K562 (cell line): ENCODE data around the gene PIP5K1B. TPM values are rescaled to one million over a fixed set of nuclear protein-coding genes. Genes with fewer than 3 reads are reported as not detected.

ENCODE experiments used
- ASH1L ChIP-seq: fragments of 450-650 bp; IDR thresholded peaks from 2 replicates; pipeline ENCODE4 v1.6.1; 2018; ENCODE audit warnings: borderline replicate concordance, mild to moderate bottlenecking, low read depth; ENCODE audit not compliant: partially characterized antibody
- DIDO1 ChIP-seq: fragments of 450-650 bp; IDR thresholded peaks from 2 replicates; pipeline ENCODE4 v1.6.1; 2016; ENCODE audit warnings: low read depth, missing biosample characterization, missing genetic modification characterization
- ESRRA ChIP-seq: fragments of 450-650 bp; IDR thresholded peaks from 2 replicates; pipeline ENCODE4 v1.6.1; 2014; ENCODE audit warnings: low read depth, mild to moderate bottlenecking, moderate library complexity, borderline replicate concordance
- GMEB1 ChIP-seq: fragments of 250-450 bp; sonication (Bioruptor Pico); IDR thresholded peaks from 2 replicates; pipeline ENCODE4 v1.4.0; 2020; ENCODE audit warnings: mild to moderate bottlenecking
- HMG20A ChIP-seq: fragments of 450-650 bp; formaldehyde crosslinking; conservative IDR thresholded peaks from 2 replicates; pipeline ENCODE4 v1.4.0; 2020; ENCODE audit warnings: mild to moderate bottlenecking, mixed read lengths
- KDM1A ChIP-seq, 2 experiments: fragments of 450-650 bp; IDR thresholded peaks; 2 replicates each; pipeline ENCODE4 v1.6.1; 2016; ENCODE audit warnings: mild to moderate bottlenecking in 2 of 2
- LARP7 ChIP-seq: fragments of 450-650 bp; IDR thresholded peaks from 2 replicates; pipeline ENCODE4 v1.6.1; 2016
- POLR2H ChIP-seq: IDR thresholded peaks from 2 replicates; pipeline ENCODE4 v1.6.1; 2016; ENCODE audit warnings: missing genetic modification characterization, low read depth, mild to moderate bottlenecking, control low read depth, missing compliant biosample characterization, moderate library complexity
- RNF219 ChIP-seq: fragments of 250-450 bp; sonication (Bioruptor Pico); IDR thresholded peaks from 2 replicates; pipeline ENCODE4 v1.5.0; 2022; ENCODE audit warnings: mild to moderate bottlenecking
- TOE1 ChIP-seq, 2 experiments: fragments of 450-650 bp in 1 of 2; sonication (generic) in 1 of 2; formaldehyde crosslinking in 1 of 2; IDR thresholded peaks; 2 replicates each; pipeline versions ENCODE4 v1.7.1 to v1.8.0; 2016 to 2022; ENCODE audit warnings: borderline replicate concordance in 2 of 2, mild to moderate bottlenecking in 2 of 2, antibody characterized with exemption in 1 of 2, inconsistent platforms in 1 of 2, low read depth in 1 of 2, missing genetic modification reagents in 1 of 2, moderate library complexity in 1 of 2
- ZNF121 ChIP-seq: sonication (generic); formaldehyde crosslinking; conservative IDR thresholded peaks from 2 replicates; pipeline ENCODE4 v1.8.0; 2022; ENCODE audit warnings: missing genetic modification reagents
- polyA plus RNA-seq, 8 experiments: library from polyadenylated mRNA; depleted of rRNA in 4 of 8; stranded (reverse) in 5 of 8; unstranded in 3 of 8; fragments of >200 nt; fragmentation: Nextera tagmentation in 2 of 8; fragmentation: Illumina TruSeq in 1 of 8; extraction: Ambion mirVana in 2 of 8; extraction: Trizol in 1 of 8; gene quantifications; 2 replicates each; pipeline versions ENCODE4 v1.2.1 to v1.2.3, GENCODE V29; 2011 to 2014; ENCODE audit warnings: inconsistent platforms in 1 of 8, missing spikeins in 1 of 8
- total RNA-seq, 7 experiments: library from RNA; depleted of rRNA in 6 of 7; stranded (reverse); fragments of >200 nt in 6 of 7; fragmentation: Illumina TruSeq in 2 of 7; extraction: Trizol in 2 of 7; gene quantifications; 2 replicates each; pipeline versions ENCODE4 v1.2.1 to v1.2.3, GENCODE V29; 2011 to 2021; ENCODE audit warnings: low replicate concordance in 1 of 7
- TF ChIP-seq, protein P1 (sequence below): fragments of 250-450 bp; sonication (Bioruptor Pico); IDR thresholded peaks from 2 replicates; pipeline ENCODE4 v1.5.0; 2020; ENCODE audit warnings: mild to moderate bottlenecking, borderline replicate concordance

The PIP5K1B gene
- total and polyA plus RNA-seq, 9 of the 15 experiments (the other 6 are each of a cell fraction or from before 2014, with no cell fraction given), result 3.1 to 12.9 (median 7.4) TPM

DNA sequence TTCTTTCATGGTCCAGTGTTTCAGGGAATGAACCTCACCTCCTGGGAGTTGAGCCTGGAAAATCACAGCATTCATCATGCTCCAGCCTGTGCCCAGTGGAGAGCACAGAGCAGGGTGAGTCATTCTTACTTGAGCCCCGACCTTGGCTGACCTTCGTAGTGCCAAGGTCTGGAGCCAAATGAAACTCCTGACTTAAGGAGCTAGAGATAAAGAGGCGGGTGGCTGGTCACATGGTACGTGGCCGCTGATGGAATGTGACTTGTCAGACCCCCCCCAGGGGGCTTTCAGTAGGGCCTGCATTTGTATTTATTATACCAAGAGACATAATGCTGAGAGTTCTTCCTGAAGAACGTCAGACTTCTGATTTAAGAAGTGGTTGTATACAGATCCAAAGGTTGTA is 15.0 kb upstream of the PIP5K1B start (continued):
- no peak for TF ChIP-seq TOE1 (IDR thresholded peaks at IDR 0.05; ENCODE audit: borderline replicate concordance)
- TF ChIP-seq TOE1 (CRISPR knock-in tag; IDR thresholded peaks at IDR 0.05; ENCODE audit: borderline replicate concordance, low read depth), result no peak
- no peak for TF ChIP-seq HMG20A (CRISPR knock-in tag)
- no peak for TF ChIP-seq ASH1L
- TF ChIP-seq DIDO1 (tag), result no peak
- no peak for TF ChIP-seq LARP7
- peak; percentile 25 to 29; a peak in 1 of 4 replicates for TF ChIP-seq KDM1A (IDR thresholded peaks at IDR 0.05)
- no peak for TF ChIP-seq RNF219 (CRISPR knock-in tag)
- no peak for TF ChIP-seq POLR2H (tag)
- no peak for TF ChIP-seq ZNF121 (CRISPR knock-in tag)
- peak; percentile 95 for TF ChIP-seq ESRRA
- TF ChIP-seq GMEB1 (CRISPR knock-in tag), result no peak
- TF ChIP-seq, protein P1, sequence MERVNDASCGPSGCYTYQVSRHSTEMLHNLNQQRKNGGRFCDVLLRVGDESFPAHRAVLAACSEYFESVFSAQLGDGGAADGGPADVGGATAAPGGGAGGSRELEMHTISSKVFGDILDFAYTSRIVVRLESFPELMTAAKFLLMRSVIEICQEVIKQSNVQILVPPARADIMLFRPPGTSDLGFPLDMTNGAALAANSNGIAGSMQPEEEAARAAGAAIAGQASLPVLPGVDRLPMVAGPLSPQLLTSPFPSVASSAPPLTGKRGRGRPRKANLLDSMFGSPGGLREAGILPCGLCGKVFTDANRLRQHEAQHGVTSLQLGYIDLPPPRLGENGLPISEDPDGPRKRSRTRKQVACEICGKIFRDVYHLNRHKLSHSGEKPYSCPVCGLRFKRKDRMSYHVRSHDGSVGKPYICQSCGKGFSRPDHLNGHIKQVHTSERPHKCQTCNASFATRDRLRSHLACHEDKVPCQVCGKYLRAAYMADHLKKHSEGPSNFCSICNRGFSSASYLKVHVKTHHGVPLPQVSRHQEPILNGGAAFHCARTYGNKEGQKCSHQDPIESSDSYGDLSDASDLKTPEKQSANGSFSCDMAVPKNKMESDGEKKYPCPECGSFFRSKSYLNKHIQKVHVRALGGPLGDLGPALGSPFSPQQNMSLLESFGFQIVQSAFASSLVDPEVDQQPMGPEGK (CRISPR knock-in tag), result no peak
